ENCODE results near the gene RBPJL. TPM values are rescaled to one million over a fixed set of nuclear protein-coding genes. Genes with fewer than 3 reads are reported as not detected.

The RBPJL gene
- total and polyA plus RNA-seq, 7 experiments from 2014 or later: not detected

GRCh38 chr20:45268531-45268930 lies 38.1 kb upstream of the RBPJL start:
- DNase-seq: no peak
- Histone ChIP-seq H3K9me3 (ENCODE audit: control insufficient read depth in 2 of 3, low read length in 3 of 3) (no peaks in the 10 kb centered on the region), H3K4me3 (ENCODE audit: low read length) (no peak overlapping the region), H3K36me3 (ENCODE audit: control insufficient read depth in 2 of 3, insufficient read depth in 3 of 3, low read length in 3 of 3) (no peaks in the 10 kb centered on the region), H3K27ac (ENCODE audit: low read depth, low read length) (no peak overlapping the region), H3K4me1 (ENCODE audit: control insufficient read depth in 2 of 2, insufficient read depth in 2 of 2, low read length in 2 of 2) (no peaks in the 10 kb centered on the region), H3K27me3 (ENCODE audit: control insufficient read depth in 2 of 2, insufficient read depth in 2 of 2, low read length in 2 of 2) (no peaks in the 10 kb centered on the region)
- no peaks in the 10 kb centered on the region for H3K4me1 Mint-ChIP-seq
- H3K27ac Mint-ChIP-seq: no peak overlapping the region
- peaks cover 0 to 1% (median 0%) of the 10 kb centered on the region in 11 donors for H3K9me3 Mint-ChIP-seq
- POLR2A ChIA-PET: no interaction called here
- no peak overlapping the region for H3K4me3 Mint-ChIP-seq
- H3K36me3 Mint-ChIP-seq: no peaks in the 10 kb centered on the region
- CTCF ChIA-PET: no interaction called here
- H3K27me3 Mint-ChIP-seq: peaks cover 25 to 64% (median 41%) of the 10 kb centered on the region in 5 donors
- intact Hi-C loops (cut with micrococcal nuclease): no loop called here
- no peak for ATAC-seq

- H3K4me1 ChIP-seq (ENCODE audit: control insufficient read depth in 2 of 2, insufficient read depth in 2 of 2, low read length in 2 of 2): no peaks in the 10 kb centered on the region
- POLR2A ChIA-PET: no interaction called here
- Mint-ChIP-seq H3K36me3 (no peaks in the 10 kb centered on the region), H3K4me3 (no peak overlapping the region), H3K9me3 (peaks cover 0 to 1% (median 0%) of the 10 kb centered on the region in 11 donors), H3K27me3 (peaks cover 30 to 67% (median 44%) of the 10 kb centered on the region in 5 donors), H3K4me1 (no peaks in the 10 kb centered on the region), H3K27ac (no peak overlapping the region)
- no peaks in the 10 kb centered on the region for H3K27me3 ChIP-seq (ENCODE audit: control insufficient read depth in 2 of 2, insufficient read depth in 2 of 2, low read length in 2 of 2)
- CTCF ChIA-PET: no interaction called here
- ATAC-seq: no peak
- no peak overlapping the region for H3K27ac ChIP-seq (ENCODE audit: low read depth, low read length)
- no peak for DNase-seq
- H3K36me3 ChIP-seq (ENCODE audit: control insufficient read depth in 2 of 3, insufficient read depth in 3 of 3, low read length in 3 of 3): no peaks in the 10 kb centered on the region
- no peak overlapping the region for H3K4me3 ChIP-seq (ENCODE audit: low read length)
- intact Hi-C loops (cut with micrococcal nuclease): no loop called here
- H3K9me3 ChIP-seq (ENCODE audit: control insufficient read depth in 2 of 3, low read length in 3 of 3): no peaks in the 10 kb centered on the region
These were observed 37.6 kb upstream of the RBPJL start for GRCh38 chr20:45269056-45269455.

DNA sequence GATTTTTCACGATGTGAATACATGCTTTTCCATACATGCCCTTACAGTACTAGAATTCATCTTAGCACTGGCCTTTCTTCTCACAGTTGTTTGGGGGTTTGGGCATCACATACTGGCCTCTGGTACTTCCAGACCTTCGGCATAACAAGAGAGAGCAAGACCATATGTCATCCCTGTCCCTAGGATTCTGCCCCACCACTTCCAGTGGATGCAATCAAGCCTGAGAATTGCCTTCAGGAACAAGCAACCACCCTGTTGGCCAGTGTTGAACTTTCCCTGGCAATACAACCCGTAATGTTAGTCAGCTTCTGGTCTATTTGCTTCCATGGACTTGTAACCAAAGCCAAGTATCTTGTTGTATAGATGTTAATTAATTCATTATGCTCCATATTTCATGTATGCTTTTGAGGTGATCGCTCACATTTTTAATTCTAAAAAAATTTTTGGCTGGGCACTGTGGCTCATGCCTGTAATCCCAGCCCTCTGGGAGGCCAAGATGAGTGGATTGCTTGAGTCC lies 36.8 kb upstream of the RBPJL start:
- Histone ChIP-seq H3K4me1 (ENCODE audit: control insufficient read depth in 2 of 2, insufficient read depth in 2 of 2, low read length in 2 of 2) (no peaks in the 10 kb centered on the region), H3K27ac (ENCODE audit: low read depth, low read length) (no peak overlapping the region), H3K4me3 (ENCODE audit: low read length) (no peak overlapping the region), H3K36me3 (ENCODE audit: control insufficient read depth in 2 of 3, insufficient read depth in 3 of 3, low read length in 3 of 3) (no peaks in the 10 kb centered on the region), H3K9me3 (ENCODE audit: control insufficient read depth in 2 of 3, low read length in 3 of 3) (no peaks in the 10 kb centered on the region), H3K27me3 (ENCODE audit: control insufficient read depth in 2 of 2, insufficient read depth in 2 of 2, low read length in 2 of 2) (no peaks in the 10 kb centered on the region)
- DNase-seq (no peak), ATAC-seq (no peak)
- Mint-ChIP-seq H3K36me3 (no peaks in the 10 kb centered on the region), H3K27ac (no peak overlapping the region), H3K4me1 (no peaks in the 10 kb centered on the region), H3K9me3 (peaks cover 0 to 1% (median 0%) of the 10 kb centered on the region in 11 donors), H3K4me3 (no peak overlapping the region), H3K27me3 (peaks cover 31 to 67% (median 48%) of the 10 kb centered on the region in 5 donors)
- intact Hi-C loops (cut with micrococcal nuclease): no loop called here
- CTCF ChIA-PET: no interaction called here
- POLR2A ChIA-PET: no interaction called here

DNA sequence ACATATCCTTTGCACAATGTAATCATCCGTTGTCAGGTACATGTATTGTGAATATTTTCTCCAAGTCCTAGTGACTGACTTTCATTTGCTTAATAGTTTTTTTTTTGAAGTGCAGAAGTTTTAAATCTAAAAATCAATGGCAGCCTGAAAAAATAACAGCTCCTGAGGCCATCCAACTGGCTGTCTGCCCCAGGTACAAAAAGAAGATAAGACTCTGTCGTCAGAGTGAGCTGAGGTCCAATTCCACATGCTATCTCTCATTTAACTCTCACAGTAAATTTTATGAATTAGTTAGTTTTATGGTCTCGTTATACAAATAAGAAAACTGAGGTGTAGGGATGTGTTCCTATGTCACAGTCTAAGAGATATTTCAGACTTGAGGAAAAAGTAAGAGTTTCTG lies 31.3 kb upstream of the RBPJL start:
- Histone ChIP-seq H3K4me3 (ENCODE audit: low read length) (no peak overlapping the region), H3K9me3 (ENCODE audit: control insufficient read depth in 2 of 3, low read length in 3 of 3) (no peaks in the 10 kb centered on the region), H3K27ac (ENCODE audit: low read depth, low read length) (no peak overlapping the region), H3K4me1 (ENCODE audit: control insufficient read depth in 2 of 2, insufficient read depth in 2 of 2, low read length in 2 of 2) (no peaks in the 10 kb centered on the region), H3K36me3 (ENCODE audit: control insufficient read depth in 2 of 3, insufficient read depth in 3 of 3, low read length in 3 of 3) (no peaks in the 10 kb centered on the region), H3K27me3 (ENCODE audit: control insufficient read depth in 2 of 2, insufficient read depth in 2 of 2, low read length in 2 of 2) (no peaks in the 10 kb centered on the region)
- ChIA-PET POLR2A (no interaction called here), CTCF (no interaction called here)
- no peak for ATAC-seq
- Mint-ChIP-seq H3K9me3 (peaks cover 0 to 3% (median 0%) of the 10 kb centered on the region in 11 donors), H3K36me3 (peaks cover 0 to 3% (median 0%) of the 10 kb centered on the region in 5 donors), H3K27me3 (peaks cover 44 to 70% (median 60%) of the 10 kb centered on the region in 5 donors), H3K4me3 (no peak overlapping the region), H3K27ac (no peak overlapping the region), H3K4me1 (no peaks in the 10 kb centered on the region)
- DNase-seq: no peak
- intact Hi-C loops (cut with micrococcal nuclease): no loop called here

- Mint-ChIP-seq H3K27ac (no peak overlapping the region), H3K9me3 (peaks cover 0 to 3% (median 0%) of the 10 kb centered on the region in 11 donors), H3K4me1 (peaks cover 0 to 2% (median 0%) of the 10 kb centered on the region in 7 donors), H3K27me3 (peaks cover 31 to 48% (median 43%) of the 10 kb centered on the region in 5 donors), H3K36me3 (peaks cover 0 to 3% (median 0%) of the 10 kb centered on the region in 5 donors), H3K4me3 (no peak overlapping the region)
- POLR2A ChIA-PET: interaction anchor here (0.7 kb wide), 1 partner anchor 729 kb away, joined by 3 read pairs; no protein-coding TSS in a partner anchor
- intact Hi-C loops (cut with micrococcal nuclease): no loop called here
- no peak overlapping the region for H3K4me3 ChIP-seq (ENCODE audit: low read length)
- no peak overlapping the region for H3K27ac ChIP-seq (ENCODE audit: low read depth, low read length)
- DNase-seq (no peak), ATAC-seq (no peak)
- H3K36me3 ChIP-seq (ENCODE audit: control insufficient read depth in 2 of 3, insufficient read depth in 3 of 3, low read length in 3 of 3): no peaks in the 10 kb centered on the region
- H3K27me3 ChIP-seq (ENCODE audit: control insufficient read depth in 2 of 2, insufficient read depth in 2 of 2, low read length in 2 of 2): no peaks in the 10 kb centered on the region
- no peaks in the 10 kb centered on the region for H3K9me3 ChIP-seq (ENCODE audit: control insufficient read depth in 2 of 3, low read length in 3 of 3)
- no peaks in the 10 kb centered on the region for H3K4me1 ChIP-seq (ENCODE audit: control insufficient read depth in 2 of 2, insufficient read depth in 2 of 2, low read length in 2 of 2)
- CTCF ChIA-PET: interaction anchor here (1.0 to 1.4 kb wide), 2 partner anchors 10 to 14 kb away, joined by 3 read pairs; no protein-coding TSS in a partner anchor
These were observed 26.6 kb upstream of the RBPJL start for GRCh38 chr20:45279992-45280391.

- POLR2A ChIA-PET: interaction anchor here (0.8 kb wide), 1 partner anchor 908 kb away, joined by 4 read pairs; no protein-coding TSS in a partner anchor
- H3K4me1 Mint-ChIP-seq: peaks cover 0 to 2% (median 0%) of the 10 kb centered on the region in 7 donors
- intact Hi-C loops (cut with micrococcal nuclease): no loop called here
- no peak for DNase-seq
- peaks cover 0 to 3% (median 0%) of the 10 kb centered on the region in 11 donors for H3K9me3 Mint-ChIP-seq
- H3K36me3 ChIP-seq (ENCODE audit: control insufficient read depth in 2 of 3, insufficient read depth in 3 of 3, low read length in 3 of 3): no peaks in the 10 kb centered on the region
- H3K4me3 ChIP-seq (ENCODE audit: low read length): no peak overlapping the region
- peaks cover 15 to 38% (median 33%) of the 10 kb centered on the region in 5 donors for H3K27me3 Mint-ChIP-seq
- no peak overlapping the region for H3K27ac ChIP-seq (ENCODE audit: low read depth, low read length)
- peak overlapping the region in 1 of 9 donors; percentile 0 for H3K27ac Mint-ChIP-seq
- no peaks in the 10 kb centered on the region for H3K4me1 ChIP-seq (ENCODE audit: control insufficient read depth in 2 of 2, insufficient read depth in 2 of 2, low read length in 2 of 2)
- H3K27me3 ChIP-seq (ENCODE audit: control insufficient read depth in 2 of 2, insufficient read depth in 2 of 2, low read length in 2 of 2): no peaks in the 10 kb centered on the region
- no peaks in the 10 kb centered on the region for H3K9me3 ChIP-seq (ENCODE audit: control insufficient read depth in 2 of 3, low read length in 3 of 3)
- H3K4me3 Mint-ChIP-seq: no peak overlapping the region
- H3K36me3 Mint-ChIP-seq: peaks cover 0 to 3% (median 0%) of the 10 kb centered on the region in 5 donors
- no peak for ATAC-seq
- CTCF ChIA-PET: no interaction called here
These were observed 23.7 kb upstream of the RBPJL start for GRCh38 chr20:45282700-45283550.
